Fibroblast of skin of right quadriceps (primary cell): Measurements from ENCODE around the gene DPEP2.
"Not testable (repeated sequence)": the region's sequence is repeated elsewhere in the genome, so short reads cannot be mapped to it uniquely, and the experiment has no call there.

Experiments used
- DNase-seq: peaks from one replicate; pipeline ENCODE4 v3.0.0-alpha.2; 2013

Gene DPEP2

DNA sequence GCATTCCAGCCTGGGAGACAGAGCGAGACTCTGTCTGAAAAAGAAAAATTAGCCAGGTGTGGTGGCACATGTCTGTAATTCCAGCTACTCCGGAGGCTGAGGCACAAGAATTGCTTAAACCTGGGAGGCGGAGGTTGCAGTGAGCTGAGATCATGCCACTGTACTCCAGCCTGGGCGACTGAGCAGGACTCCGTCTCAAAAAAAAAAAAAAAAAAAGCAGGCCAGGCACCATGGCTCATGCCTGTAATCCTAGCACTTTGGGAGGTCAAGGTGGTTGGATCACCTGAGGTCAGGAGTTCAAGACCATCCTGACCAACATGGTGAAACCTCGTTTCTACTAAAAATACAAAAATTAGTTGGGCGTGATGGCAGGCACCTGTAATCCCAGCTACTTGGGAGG, 27.0 kb downstream of the DPEP2 start:
- not testable (repeated sequence) for DNase-seq

DNA sequence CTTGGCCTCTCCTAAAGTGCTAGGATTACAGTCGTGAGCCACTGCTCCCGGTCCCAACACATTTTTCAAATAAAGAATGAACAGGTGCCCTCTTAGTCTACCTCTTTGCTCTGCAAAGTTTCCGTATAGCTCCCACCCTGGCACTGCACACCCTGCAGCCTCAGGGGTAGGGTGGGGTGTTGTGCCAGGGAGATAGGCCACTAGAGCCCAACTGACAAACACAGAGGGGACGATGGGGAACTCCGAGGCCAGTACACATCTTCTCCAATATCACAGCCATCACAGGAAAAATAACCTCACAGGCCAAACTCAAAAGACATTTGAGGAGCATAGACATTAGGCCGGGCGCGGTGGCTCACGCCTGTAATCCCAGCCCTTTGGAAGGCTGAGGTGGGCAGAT, 28.2 kb downstream of the DPEP2 start:
- DNase-seq, result no peak

GRCh38 chr16:67969254-67970039, 29.8 kb downstream of the DPEP2 start:
- no peak for DNase-seq

- peak; percentile 87 for DNase-seq
These were observed 30.7 kb downstream of the DPEP2 start, which contains the start of gene SLC12A4 for GRCh38 chr16:67968400-67969253. Gene SLC12A4 (minus strand): TSS chr16:67968637. CDS start chr16:67968553, 84 bp downstream.

DNA sequence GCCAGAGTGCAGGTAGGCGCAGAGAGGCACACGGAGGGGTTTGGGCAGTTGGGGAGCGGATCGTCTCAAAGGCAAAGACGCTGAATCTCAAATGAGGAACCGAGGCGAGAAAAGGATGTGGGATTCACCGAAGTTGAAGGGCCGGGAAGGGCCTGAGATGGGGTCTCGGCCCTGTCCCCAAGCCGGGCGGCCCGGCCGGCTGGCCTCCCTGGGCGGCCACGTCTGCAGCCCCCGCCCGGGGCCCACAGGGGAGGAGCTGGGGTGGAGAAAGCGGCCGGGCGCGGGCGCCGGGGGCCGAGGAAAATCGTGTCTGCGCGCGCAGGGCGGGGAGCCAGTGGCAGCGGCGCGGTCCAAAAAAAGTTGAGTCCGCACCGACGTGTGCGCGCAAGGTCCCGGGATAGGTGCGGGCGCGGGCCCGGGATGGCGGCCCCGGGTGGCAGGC, 31.3 kb downstream of the DPEP2 start:
- peak; percentile 44 for DNase-seq

DNA sequence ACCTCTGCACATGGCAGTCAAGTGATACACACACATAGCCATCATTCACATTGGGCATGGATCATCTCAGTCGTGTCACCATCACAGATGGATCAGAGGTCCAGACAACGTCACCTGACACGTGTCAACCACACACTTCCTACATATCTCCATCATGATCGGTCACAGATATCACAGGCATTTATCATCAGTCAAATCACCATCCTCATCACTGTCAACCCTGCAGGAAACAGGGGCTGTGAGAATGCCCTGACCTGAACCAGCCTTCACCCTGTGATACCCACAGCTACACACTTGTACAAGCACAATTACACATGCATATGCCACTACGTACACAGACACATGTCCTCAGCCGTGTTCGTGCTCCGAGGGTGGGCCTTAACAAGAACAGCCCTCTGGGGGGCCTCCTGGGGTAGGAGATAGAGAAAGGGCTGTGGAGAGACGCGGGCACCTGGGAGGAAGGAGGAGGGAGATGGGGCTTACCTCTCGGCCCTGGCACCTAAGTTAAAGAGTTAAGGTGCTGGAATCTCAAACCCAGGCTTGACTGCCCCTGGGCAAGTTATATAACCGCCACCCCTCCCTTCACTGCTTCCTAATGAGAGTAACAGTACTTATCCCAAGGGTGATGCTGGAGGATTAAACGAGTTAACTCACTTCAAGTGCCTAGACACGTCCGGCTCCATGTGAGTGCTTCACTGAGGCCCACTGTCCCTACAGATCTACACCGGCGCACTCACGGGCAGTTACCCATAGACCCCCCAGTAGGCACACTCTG, 31.9 kb downstream of the DPEP2 start:
- peak; percentile 28 for DNase-seq

DNA sequence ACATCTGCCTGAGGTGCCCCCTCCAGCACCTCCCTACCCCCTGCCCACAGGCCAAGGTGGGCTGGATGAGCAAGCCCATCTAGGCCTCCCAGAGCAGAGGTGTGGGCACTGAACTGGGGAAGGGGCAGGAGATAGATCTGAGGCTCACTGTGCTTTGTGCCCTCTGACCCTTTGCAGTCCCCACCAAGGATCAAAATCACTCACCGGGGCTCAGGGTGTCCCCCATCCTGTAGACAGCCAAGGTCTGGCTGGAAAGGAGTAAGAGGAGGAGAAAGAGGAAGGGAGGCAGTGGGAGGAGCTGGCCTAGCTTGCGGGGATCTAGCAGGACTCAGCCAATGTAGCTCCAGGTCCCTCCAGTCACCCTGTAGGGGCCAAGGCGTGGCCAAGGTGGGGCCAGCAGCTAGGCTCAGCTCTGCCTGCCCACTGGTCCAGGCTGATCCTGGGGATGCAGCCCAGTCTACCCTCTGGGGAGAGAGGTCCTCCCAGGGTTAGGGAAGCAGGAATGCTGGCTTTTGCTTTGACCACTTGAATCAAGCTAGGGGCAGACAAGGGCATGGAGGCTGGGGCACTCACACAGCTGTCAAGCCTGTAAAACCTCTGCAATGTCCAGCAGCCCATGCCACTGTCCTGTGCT, 32.6 kb downstream of the DPEP2 start:
- DNase-seq, result no peak

- no peak for DNase-seq
These were observed 33.4 kb downstream of the DPEP2 start for GRCh38 chr16:67965668-67966548.

GRCh38 chr16:67964477-67965131, 34.7 kb downstream of the DPEP2 start:
- no peak for DNase-seq

GRCh38 chr16:67963662-67964321, 35.5 kb downstream of the DPEP2 start:
- no peak for DNase-seq

DNA sequence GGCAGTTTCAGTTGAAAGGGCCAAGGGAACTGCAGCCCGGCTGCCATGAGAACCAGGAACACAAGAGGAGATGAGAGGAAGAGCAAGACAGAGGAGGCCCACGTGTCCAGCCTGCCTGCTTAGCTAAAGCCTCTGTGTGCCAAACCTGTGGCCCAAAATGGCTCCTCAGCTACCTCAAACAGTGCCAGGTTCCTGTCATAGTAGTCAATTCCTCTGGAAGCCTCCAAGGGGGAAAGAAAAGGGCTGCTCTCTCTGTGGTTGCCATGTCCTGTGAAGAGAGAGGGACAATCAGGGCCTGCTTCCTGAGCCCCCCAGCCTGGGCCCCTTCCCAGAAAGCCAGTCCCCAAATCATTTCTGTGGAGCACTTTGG, 36.0 kb downstream of the DPEP2 start:
- no peak for DNase-seq

GRCh38 chr16:67962135-67962534, 37.1 kb downstream of the DPEP2 start:
- DNase-seq, result no peak

DNA sequence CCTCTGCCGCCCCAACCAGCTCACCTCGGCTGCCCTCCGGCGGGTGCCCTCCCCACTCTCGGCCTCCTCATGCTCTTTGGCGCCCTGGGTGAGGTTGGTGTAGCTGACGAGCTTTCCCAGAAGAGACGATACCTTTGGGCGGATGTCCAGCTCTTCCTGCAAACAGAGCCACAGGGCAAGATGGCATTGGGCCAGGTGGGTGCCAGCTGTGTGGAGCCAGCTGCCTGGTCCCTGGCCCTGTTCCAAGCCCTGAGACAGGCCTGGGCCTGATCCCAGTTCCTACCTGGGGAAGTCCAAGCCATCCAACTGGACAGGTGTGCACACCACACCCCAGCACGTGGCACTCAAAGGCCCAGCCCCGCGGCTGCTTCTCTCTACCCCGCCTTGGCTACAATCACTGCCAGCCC, 37.7 kb downstream of the DPEP2 start:
- no peak for DNase-seq

- DNase-seq, result peak; percentile 14
These were observed 39.6 kb downstream of the DPEP2 start for GRCh38 chr16:67959536-67960329.

GRCh38 chr16:67957622-67958021, 41.7 kb downstream of the DPEP2 start:
- DNase-seq, result no peak

- DNase-seq, result no peak
These were observed 44.7 kb downstream of the DPEP2 start for GRCh38 chr16:67954421-67955196.

DNA sequence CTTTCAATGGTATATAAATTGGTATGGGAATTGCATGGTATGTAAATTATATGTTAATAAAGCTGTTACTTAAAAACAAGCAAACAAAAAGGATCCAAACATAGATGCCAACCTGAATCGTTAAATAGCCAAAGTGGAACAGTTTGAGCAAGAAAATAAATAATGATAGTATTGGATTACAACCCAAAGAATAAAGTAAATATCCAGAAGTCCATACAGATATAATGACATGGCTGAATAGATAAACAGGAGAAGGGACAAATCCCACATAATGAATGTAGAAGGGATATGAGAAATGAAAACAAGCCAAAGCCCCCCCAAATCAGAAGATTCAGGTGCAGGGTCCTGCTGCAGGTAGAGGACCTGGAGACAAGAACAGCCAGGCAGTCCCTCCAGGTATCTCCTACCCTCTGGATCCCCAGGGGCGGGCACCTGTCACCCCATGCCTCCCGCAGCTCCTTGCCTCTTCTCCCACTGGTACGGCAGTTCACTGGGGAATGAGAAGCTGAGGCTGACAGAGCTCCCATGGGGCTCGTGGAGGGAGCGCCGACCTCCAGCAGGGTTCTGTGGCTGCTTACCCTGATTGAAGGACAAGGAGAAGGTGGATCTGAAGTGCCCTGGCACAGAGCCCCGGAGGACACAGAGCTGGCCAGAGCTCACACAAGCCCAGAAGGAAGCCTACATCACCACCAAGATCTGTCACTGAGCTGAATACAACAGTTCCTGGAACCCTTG, 45.5 kb downstream of the DPEP2 start:
- DNase-seq, result no peak

DNA sequence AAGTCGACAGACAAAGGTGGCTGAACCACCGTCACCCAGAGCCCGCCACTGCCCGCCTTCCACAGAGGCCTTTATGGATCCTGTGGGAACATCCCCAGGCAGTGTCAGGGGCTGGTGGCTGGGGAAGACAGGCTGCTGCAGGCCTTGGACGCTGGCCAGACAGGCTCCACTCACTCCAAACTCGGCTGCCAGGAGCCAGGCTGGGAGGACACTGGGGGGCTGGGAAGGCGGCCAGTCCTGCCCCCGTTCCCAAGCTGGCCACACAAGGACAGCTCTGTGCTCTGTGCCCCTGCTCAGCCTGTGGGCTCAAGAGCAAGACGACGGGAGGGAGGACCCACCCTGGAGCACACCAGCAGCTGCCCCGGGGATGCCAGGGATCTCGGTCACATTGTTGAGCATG, 47.8 kb downstream of the DPEP2 start:
- DNase-seq, result no peak
